NCI-H2107 treated with DMSO at 0.1 percent for 48 hours (cell line): ENCODE measurements around the gene WNK4.
A peak's percentile ranks its signal among the peaks of the same experiment; 100 is the strongest.
"Not testable (repeated sequence)": the region's sequence is repeated elsewhere in the genome, so short reads cannot be mapped to it uniquely, and the experiment has no call there.

Experiments used
- DNase-seq: peaks from one replicate; lab custom pipeline; 2025; ENCODE audit not compliant: unreplicated experiment; lab: John Stamatoyannopoulos, UW

The WNK4 gene

GRCh38 chr17:42769964-42770363 is 10.4 kb upstream of the WNK4 start:
- DNase-seq = not testable (repeated sequence)

GRCh38 chr17:42772945-42773289 is 7.5 kb upstream of the WNK4 start:
- no peak for DNase-seq

- DNase-seq = peak; percentile 55
Observed at GRCh38 chr17:42773290-42774035, 6.9 kb upstream of the WNK4 start, which contains the start of gene VPS25. Gene VPS25, plus strand, starts transcription at chr17:42773449. Its CDS starts 27 bp downstream, at chr17:42773476.

- DNase-seq = no peak
Observed at GRCh38 chr17:42774066-42774745, 6.2 kb upstream of the WNK4 start.

GRCh38 chr17:42775534-42776098 is 4.8 kb upstream of the WNK4 start:
- DNase-seq = no peak

- no peak for DNase-seq
Observed at GRCh38 chr17:42778570-42778969, 1.8 kb upstream of the WNK4 start.

GRCh38 chr17:42779304-42779935 is 990 bp upstream of the WNK4 start:
- no peak for DNase-seq

GRCh38 chr17:42780851-42781638 is 635 bp downstream of the WNK4 start:
- no peak for DNase-seq

- DNase-seq = no peak
Observed at GRCh38 chr17:42781639-42782165, 1.3 kb downstream of the WNK4 start.

GRCh38 chr17:42782166-42783061 is 2.0 kb downstream of the WNK4 start:
- no peak for DNase-seq

GRCh38 chr17:42783062-42783790 is 2.8 kb downstream of the WNK4 start:
- no peak for DNase-seq

GRCh38 chr17:42783791-42784138 is 3.4 kb downstream of the WNK4 start:
- DNase-seq = no peak

GRCh38 chr17:42784409-42784808 is 4.0 kb downstream of the WNK4 start:
- DNase-seq = no peak

- DNase-seq = no peak
Observed at GRCh38 chr17:42784811-42785592, 4.6 kb downstream of the WNK4 start.

- DNase-seq = no peak
Observed at GRCh38 chr17:42787266-42787665, 6.9 kb downstream of the WNK4 start.

GRCh38 chr17:42791948-42792347 is 11.5 kb downstream of the WNK4 start:
- no peak for DNase-seq

GRCh38 chr17:42792545-42792944 is 12.1 kb downstream of the WNK4 start:
- no peak for DNase-seq

- DNase-seq = no peak
Observed at GRCh38 chr17:42795061-42795460, 14.7 kb downstream of the WNK4 start.
